GM18505 (cell line): ENCODE data around the gene EEF2K.

Source experiments
- ATAC-seq: cut with Tn5 transposase; IDR thresholded peaks from one replicate; pipeline ENCODE4 v1.9.1; 2021; ENCODE audit not compliant: unreplicated experiment
- POLR2A ChIP-seq: IDR thresholded peaks from 4 replicates; pipeline ENCODE4 v1.6.1; 2011; ENCODE audit warnings: borderline replicate concordance; ENCODE audit not compliant: insufficient read depth, insufficient read length; ENCODE audit errors: extremely low read depth

EEF2K gene

GRCh38 chr16:22329199-22329695 lies 123.2 kb downstream of the EEF2K start:
- no peak for TF ChIP-seq POLR2A
- no peak for ATAC-seq

GRCh38 chr16:22330326-22330725 lies 124.2 kb downstream of the EEF2K start:
- TF ChIP-seq POLR2A, result no peak
- ATAC-seq, result no peak

- TF ChIP-seq POLR2A, result no peak
- no peak for ATAC-seq
Measured at GRCh38 chr16:22333457-22333994, 127.4 kb downstream of the EEF2K start.

GRCh38 chr16:22335668-22336246 lies 129.7 kb downstream of the EEF2K start:
- ATAC-seq, result no peak
- TF ChIP-seq POLR2A, result no peak

- no peak for ATAC-seq
- TF ChIP-seq POLR2A, result no peak
Measured at GRCh38 chr16:22336581-22336980, 130.5 kb downstream of the EEF2K start.

- no peak for TF ChIP-seq POLR2A
- ATAC-seq, result no peak
Measured at GRCh38 chr16:22337045-22337444, 131.0 kb downstream of the EEF2K start.

GRCh38 chr16:22337849-22338635 lies 132.0 kb downstream of the EEF2K start:
- ATAC-seq, result no peak

More at GRCh38 chr16:22337849-22338635, 132.0 kb downstream of the EEF2K start:
- no peak for TF ChIP-seq POLR2A
